ENCODE results near the gene DPH6. TPM values are rescaled to one million over a fixed set of nuclear protein-coding genes. Genes with fewer than 3 reads are reported as not detected.

The DPH6 gene
- total RNA-seq, 1 donor from 2014 or later = 20.6 TPM

DNA sequence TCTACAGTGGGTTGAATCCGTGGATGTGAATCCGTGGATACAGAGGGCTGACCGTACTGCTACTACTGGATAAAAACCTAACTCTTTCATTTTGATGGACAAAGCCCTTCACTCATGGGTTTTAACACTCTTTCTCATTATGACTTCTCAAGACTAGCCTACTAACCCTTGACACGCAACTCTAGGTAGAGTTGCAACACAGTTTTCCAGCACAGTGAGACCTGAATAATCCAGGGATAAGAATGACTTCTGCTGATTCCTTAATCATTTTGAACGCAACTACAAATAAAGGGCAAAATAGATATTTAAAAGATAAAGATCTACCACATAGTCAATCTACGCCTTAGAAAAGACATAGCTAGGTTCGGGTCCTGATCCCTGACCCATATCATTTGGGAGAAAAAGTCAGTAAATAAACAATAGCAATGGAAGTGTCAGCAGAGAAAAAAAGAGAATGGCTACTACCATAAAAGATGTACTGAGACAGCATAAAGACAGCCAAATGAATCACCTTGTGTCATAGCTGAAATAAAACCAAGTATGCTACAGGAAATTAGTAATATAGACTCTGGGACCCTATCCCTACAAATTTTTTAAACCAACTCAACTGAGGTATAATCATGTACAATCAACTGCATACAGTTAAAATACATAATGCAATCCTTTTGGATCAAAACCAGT, 87.6 kb downstream of the DPH6 start:
- H3K27ac Mint-ChIP-seq = no peak overlapping the region
- peaks cover 11% of the 10 kb centered on the region for H3K4me1 Mint-ChIP-seq
- peaks cover 9% of the 10 kb centered on the region for H3K9me3 Mint-ChIP-seq
- peaks cover 2% of the 10 kb centered on the region for H3K36me3 Mint-ChIP-seq
- DNase-seq (ENCODE audit: low spot score in 2 of 2, unreplicated experiment in 2 of 2) = no peak
- TF ChIP-seq, protein P1, sequence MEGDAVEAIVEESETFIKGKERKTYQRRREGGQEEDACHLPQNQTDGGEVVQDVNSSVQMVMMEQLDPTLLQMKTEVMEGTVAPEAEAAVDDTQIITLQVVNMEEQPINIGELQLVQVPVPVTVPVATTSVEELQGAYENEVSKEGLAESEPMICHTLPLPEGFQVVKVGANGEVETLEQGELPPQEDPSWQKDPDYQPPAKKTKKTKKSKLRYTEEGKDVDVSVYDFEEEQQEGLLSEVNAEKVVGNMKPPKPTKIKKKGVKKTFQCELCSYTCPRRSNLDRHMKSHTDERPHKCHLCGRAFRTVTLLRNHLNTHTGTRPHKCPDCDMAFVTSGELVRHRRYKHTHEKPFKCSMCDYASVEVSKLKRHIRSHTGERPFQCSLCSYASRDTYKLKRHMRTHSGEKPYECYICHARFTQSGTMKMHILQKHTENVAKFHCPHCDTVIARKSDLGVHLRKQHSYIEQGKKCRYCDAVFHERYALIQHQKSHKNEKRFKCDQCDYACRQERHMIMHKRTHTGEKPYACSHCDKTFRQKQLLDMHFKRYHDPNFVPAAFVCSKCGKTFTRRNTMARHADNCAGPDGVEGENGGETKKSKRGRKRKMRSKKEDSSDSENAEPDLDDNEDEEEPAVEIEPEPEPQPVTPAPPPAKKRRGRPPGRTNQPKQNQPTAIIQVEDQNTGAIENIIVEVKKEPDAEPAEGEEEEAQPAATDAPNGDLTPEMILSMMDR (IDR thresholded peaks at IDR 0.05; ENCODE audit: unreplicated experiment) = no peak
- no peak overlapping the region for H3K4me3 Mint-ChIP-seq
- H3K27me3 Mint-ChIP-seq (ENCODE audit: low read depth) = no peaks in the 10 kb centered on the region

DNA sequence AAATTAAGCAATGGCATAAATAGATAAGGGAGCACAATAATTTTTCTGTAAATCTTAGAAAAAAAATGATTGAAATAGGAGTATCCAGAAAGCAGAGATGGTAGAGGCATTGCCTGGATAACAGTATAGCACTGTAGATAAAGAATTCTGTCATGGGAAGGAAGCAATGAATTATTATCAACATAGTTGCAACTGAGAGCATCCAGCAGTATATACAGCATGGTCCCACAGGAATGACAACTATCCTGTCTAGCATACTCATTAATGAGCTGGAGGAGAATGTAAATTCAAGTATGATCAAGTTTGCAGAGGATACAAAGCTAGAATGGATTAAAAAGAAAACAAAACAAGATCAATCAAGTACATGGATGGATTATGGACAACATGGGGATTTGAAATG, 90.8 kb downstream of the DPH6 start:
- no peaks in the 10 kb centered on the region for H3K27me3 Mint-ChIP-seq (ENCODE audit: low read depth)
- H3K4me3 Mint-ChIP-seq = no peak overlapping the region
- peaks cover 15% of the 10 kb centered on the region for H3K4me1 Mint-ChIP-seq
- H3K36me3 Mint-ChIP-seq = peaks cover 8% of the 10 kb centered on the region
- DNase-seq (ENCODE audit: low spot score in 2 of 2, unreplicated experiment in 2 of 2) = no peak
- peaks cover 9% of the 10 kb centered on the region for H3K9me3 Mint-ChIP-seq
- TF ChIP-seq, protein P1 (IDR thresholded peaks at IDR 0.05; ENCODE audit: unreplicated experiment) = no peak
- peak overlapping the region; percentile 4 for H3K27ac Mint-ChIP-seq

DNA sequence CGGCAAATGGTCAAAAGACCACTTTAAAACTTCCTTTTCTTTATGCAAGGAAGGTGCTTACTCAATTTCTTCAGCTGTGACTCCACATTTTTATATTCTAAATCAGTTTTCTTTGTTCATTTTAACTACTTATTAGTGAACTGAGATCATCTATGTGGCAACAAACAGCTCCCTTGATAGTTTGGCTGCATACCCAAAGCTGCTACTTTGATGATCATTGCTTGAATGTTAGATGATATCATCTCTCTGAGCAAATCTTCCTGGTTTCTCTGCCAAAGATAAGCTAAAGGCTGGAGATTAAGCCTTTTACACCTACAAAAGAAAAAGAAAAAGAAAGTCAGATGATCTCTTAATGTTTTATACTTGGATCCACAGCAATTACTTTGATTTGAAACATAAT, 95.5 kb downstream of the DPH6 start:
- DNase-seq (ENCODE audit: low spot score in 2 of 2, unreplicated experiment in 2 of 2) = no peak
- Mint-ChIP-seq H3K4me1 (peaks cover 17% of the 10 kb centered on the region), H3K36me3 (peaks cover 8% of the 10 kb centered on the region)

DNA sequence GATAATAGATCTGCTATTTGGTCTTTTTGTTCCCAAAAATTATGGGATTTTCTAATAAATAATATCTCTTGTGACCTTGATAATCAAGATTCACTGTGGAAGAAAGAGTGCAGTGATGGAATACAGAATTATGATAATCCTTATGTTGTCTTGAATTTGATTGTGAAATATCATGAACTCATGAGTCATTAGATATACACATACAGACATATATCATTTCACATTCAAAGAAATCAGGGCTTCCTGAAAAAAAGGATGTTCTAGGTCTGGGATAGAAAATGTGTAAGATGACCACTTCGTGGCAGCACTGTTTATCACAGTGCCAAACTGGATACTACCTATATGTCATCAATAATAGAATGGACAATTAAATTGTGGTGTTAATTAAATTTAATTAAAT, 97.7 kb downstream of the DPH6 start:
- no peaks in the 10 kb centered on the region for H3K9me3 Mint-ChIP-seq
- H3K4me1 Mint-ChIP-seq = peaks cover 20% of the 10 kb centered on the region
- no peak overlapping the region for H3K4me3 Mint-ChIP-seq
- no peak for DNase-seq (ENCODE audit: low spot score in 2 of 2, unreplicated experiment in 2 of 2)
- H3K27ac Mint-ChIP-seq = no peak overlapping the region
- TF ChIP-seq, protein P1 (IDR thresholded peaks at IDR 0.05; ENCODE audit: unreplicated experiment) = no peak
- H3K36me3 Mint-ChIP-seq = peaks cover 12% of the 10 kb centered on the region
- H3K27me3 Mint-ChIP-seq (ENCODE audit: low read depth) = no peaks in the 10 kb centered on the region

More for the DNA sequence above, 95.5 kb downstream of the DPH6 start:
- no peaks in the 10 kb centered on the region for H3K27me3 Mint-ChIP-seq (ENCODE audit: low read depth)
- TF ChIP-seq, protein P1 (IDR thresholded peaks at IDR 0.05; ENCODE audit: unreplicated experiment) = no peak
- H3K4me3 Mint-ChIP-seq = no peak overlapping the region
- no peaks in the 10 kb centered on the region for H3K9me3 Mint-ChIP-seq
- H3K27ac Mint-ChIP-seq = peak overlapping the region; percentile 51

DNA sequence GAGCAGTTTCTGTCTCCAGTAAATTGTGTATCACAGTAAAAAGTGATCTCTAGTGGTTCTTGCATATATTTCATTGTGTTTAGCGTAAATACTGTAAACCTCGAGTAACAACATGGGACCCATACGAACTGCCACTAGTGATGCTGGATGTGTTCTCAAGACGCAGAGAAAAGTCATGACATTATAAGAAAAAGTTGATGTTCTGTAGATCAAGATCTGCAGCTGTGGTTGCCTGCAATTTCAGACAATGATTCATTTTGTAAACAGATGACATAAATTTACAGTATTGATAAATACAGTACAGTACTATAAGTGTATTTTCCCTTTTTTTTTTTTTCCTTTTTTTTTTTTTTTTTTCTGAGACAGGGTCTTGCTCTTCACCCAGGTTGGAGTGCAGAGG, 100.1 kb downstream of the DPH6 start:
- Mint-ChIP-seq H3K27me3 (ENCODE audit: low read depth) (no peaks in the 10 kb centered on the region), H3K4me1 (peaks cover 25% of the 10 kb centered on the region), H3K36me3 (peaks cover 19% of the 10 kb centered on the region), H3K9me3 (peaks cover 8% of the 10 kb centered on the region), H3K4me3 (no peak overlapping the region), H3K27ac (no peak overlapping the region)
- DNase-seq (ENCODE audit: low spot score in 2 of 2, unreplicated experiment in 2 of 2) = no peak
- TF ChIP-seq, protein P1 (IDR thresholded peaks at IDR 0.05; ENCODE audit: unreplicated experiment) = no peak

Measured in mesothelial cell of epicardium (in vitro differentiated cells).